Measurements from ENCODE around the gene ZNF423.

Gene ZNF423

GRCh38 chr16:49542391-49542891 is 313.5 kb downstream of the ZNF423 start:
- no peak for DNase-seq

- no peak for DNase-seq
Measured at GRCh38 chr16:49540836-49541235, 315.1 kb downstream of the ZNF423 start.

- DNase-seq = no peak
Measured at GRCh38 chr16:49539758-49540157, 316.2 kb downstream of the ZNF423 start.

- DNase-seq = no peak
Measured at GRCh38 chr16:49537924-49538459, 317.9 kb downstream of the ZNF423 start.

- DNase-seq = no peak
Measured at GRCh38 chr16:49534901-49535610, 320.9 kb downstream of the ZNF423 start.

GRCh38 chr16:49533422-49533821 is 322.5 kb downstream of the ZNF423 start:
- no peak for DNase-seq

- no peak for DNase-seq
Measured at GRCh38 chr16:49532873-49533272, 323.0 kb downstream of the ZNF423 start.

GRCh38 chr16:49531931-49532840 is 323.7 kb downstream of the ZNF423 start:
- no peak for DNase-seq

- no peak for DNase-seq
Measured at GRCh38 chr16:49531425-49531824, 324.5 kb downstream of the ZNF423 start.

- no peak for DNase-seq
Measured at GRCh38 chr16:49530427-49530970, 325.4 kb downstream of the ZNF423 start.

GRCh38 chr16:49529411-49530045 is 326.4 kb downstream of the ZNF423 start:
- DNase-seq = no peak

- DNase-seq = no peak
Measured at GRCh38 chr16:49528866-49529288, 327.0 kb downstream of the ZNF423 start.

- no peak for DNase-seq
Measured at GRCh38 chr16:49528060-49528865, 327.6 kb downstream of the ZNF423 start.

- no peak for DNase-seq
Measured at GRCh38 chr16:49527611-49528010, 328.3 kb downstream of the ZNF423 start.

GRCh38 chr16:49526860-49527365 is 329.0 kb downstream of the ZNF423 start:
- no peak for DNase-seq

- no peak for DNase-seq
Measured at GRCh38 chr16:49524947-49525315, 331.0 kb downstream of the ZNF423 start.

- no peak for DNase-seq
Measured at GRCh38 chr16:49524216-49524946, 331.5 kb downstream of the ZNF423 start.

- DNase-seq = no peak
Measured at GRCh38 chr16:49523435-49524159, 332.3 kb downstream of the ZNF423 start.

GRCh38 chr16:49521734-49522325 is 334.1 kb downstream of the ZNF423 start:
- DNase-seq = no peak

- no peak for DNase-seq
Measured at GRCh38 chr16:49520492-49521038, 335.3 kb downstream of the ZNF423 start.
